SK-MEL-5 (cell line): ENCODE measurements around the gene CD244. TPM values are rescaled to one million over a fixed set of nuclear protein-coding genes. Genes with fewer than 3 reads are reported as not detected.

Experiments
- DNase-seq: peaks from one replicate; pipeline ENCODE4 v3.0.0-alpha.2; 2016; ENCODE audit warnings: low read depth, low spot score
- in situ Hi-C: cut with HindIII; loops from 2 replicates; pipeline ENCODE4 v1.10.0; 2016; ENCODE audit warnings: low sequenced_read_pairs, high pct_unique_total_duplicates, low pct_unique_long_range_greater_than_20kb
- total RNA-seq: library from RNA; depleted of rRNA; stranded (reverse); fragments of >200 nt; shearing (Covaris generic); gene quantifications from 2 replicates; pipeline ENCODE4 v1.2.3, GENCODE V29; 2014; rRNA removed

The CD244 gene
- total RNA-seq, 1 experiment from 2014 or later, result 0.05 TPM

- DNase-seq, result no peak
- in situ Hi-C loops, result no loop called here
These were observed 81.4 kb downstream of the CD244 start for GRCh38 chr1:160781186-160781766.

- DNase-seq, result no peak
- in situ Hi-C loops, result no loop called here
These were observed 82.3 kb downstream of the CD244 start for GRCh38 chr1:160780398-160780755.

Other genes with a start within 250 kb of the CD244 start
- not detected in 2 replicates for gene SLAMF1, start 215.8 kb downstream of the CD244 start, total RNA-seq
- not detected in 2 replicates for gene CD48, start 151.1 kb downstream of the CD244 start, total RNA-seq
- gene SLAMF7, start 123.6 kb downstream of the CD244 start, total RNA-seq, result 7.9 TPM in 2 replicates
- gene LY9, start 66.7 kb downstream of the CD244 start, total RNA-seq, result not detected in 2 replicates
- not detected in 2 replicates for gene ITLN1, start 22.3 kb upstream of the CD244 start, total RNA-seq
- gene ITLN2, start 91.9 kb upstream of the CD244 start, total RNA-seq, result 0.69 and 0.90 TPM in 2 replicates
- gene F11R, start 158.3 kb upstream of the CD244 start, total RNA-seq, result 6.4 and 7.3 TPM in 2 replicates
- gene TSTD1, start 176.1 kb upstream of the CD244 start, total RNA-seq, result 0.98 and 1.8 TPM in 2 replicates
- 48.9 and 50.4 TPM in 2 replicates for gene USF1, start 183.1 kb upstream of the CD244 start, total RNA-seq
- gene ARHGAP30, start 207.0 kb upstream of the CD244 start, total RNA-seq, result not detected in 2 replicates
- 0.11 and 0.21 TPM in 2 replicates for gene NECTIN4, start 226.7 kb upstream of the CD244 start, total RNA-seq
- not detected in 2 replicates for gene KLHDC9, start 235.5 kb upstream of the CD244 start, total RNA-seq